Effector CD8-positive, alpha-beta T cell (primary cell): ENCODE measurements around the gene GGCT.
"Not testable (repeated sequence)": the region's sequence is repeated elsewhere in the genome, so short reads cannot be mapped to it uniquely, and the experiment has no call there.

Experiments used
- DNase-seq: peaks from one replicate; lab custom pipeline; 2025; lab: John Stamatoyannopoulos, UW

The GGCT gene

DNA sequence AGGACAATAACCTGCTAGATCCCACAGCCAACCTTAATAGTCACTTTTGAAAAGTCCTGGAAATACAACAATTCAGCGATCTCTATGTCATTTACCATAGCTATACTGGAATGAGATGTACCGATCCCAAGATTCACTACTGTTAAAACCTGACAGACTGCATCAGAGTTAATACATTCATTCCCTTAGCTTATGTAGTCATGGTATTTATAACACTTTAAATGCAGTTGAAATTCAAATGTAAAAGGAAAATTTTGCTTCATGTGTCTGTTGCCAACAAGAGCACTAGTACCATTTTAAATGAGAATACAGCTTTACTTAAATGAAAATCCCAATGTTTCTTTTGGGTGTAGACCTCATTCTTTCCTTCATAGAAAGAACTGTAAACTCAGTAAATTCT, 11.1 kb upstream of the GGCT start:
- no peak for DNase-seq

DNA sequence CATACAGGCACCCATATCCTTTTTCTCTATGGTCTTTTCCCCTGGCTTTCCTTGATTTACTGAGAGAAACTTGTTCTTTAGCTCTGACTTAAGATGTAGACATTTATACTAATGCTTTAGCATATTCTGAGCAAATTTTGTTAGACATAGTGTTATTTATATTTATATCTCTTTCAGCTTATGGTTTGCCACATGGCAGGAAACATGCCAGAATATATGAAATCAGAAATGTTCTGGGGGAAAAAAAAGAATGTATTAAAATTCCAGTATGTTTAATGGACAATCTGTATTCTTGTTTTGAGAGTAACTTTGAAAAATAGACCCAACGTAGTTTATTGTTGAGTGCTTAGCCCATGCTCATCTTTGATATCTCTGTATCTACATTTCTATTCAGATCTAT, 10.1 kb upstream of the GGCT start:
- no peak for DNase-seq

DNA sequence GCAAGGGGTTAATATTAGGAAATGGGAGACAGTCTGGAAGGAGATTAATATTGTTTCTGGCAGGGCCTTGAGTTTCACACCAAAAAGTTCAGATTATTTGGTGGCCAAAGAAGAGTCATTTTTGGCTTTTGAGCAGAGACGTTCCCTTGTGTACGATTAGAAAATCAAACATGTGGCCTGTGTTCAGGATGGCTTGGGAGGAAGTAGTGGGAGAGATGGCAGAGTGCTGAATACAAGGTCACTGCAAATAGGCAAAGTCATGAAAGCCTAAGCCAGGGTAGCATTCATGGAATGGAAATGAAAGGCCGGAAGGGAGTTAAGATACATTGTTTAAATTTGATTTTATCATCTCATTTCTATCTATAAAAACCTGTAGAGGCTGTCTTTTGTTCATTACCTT, 9.5 kb upstream of the GGCT start:
- DNase-seq: no peak

- DNase-seq: no peak
Observed at GRCh38 chr7:30513762-30514161, 9.1 kb upstream of the GGCT start.

DNA sequence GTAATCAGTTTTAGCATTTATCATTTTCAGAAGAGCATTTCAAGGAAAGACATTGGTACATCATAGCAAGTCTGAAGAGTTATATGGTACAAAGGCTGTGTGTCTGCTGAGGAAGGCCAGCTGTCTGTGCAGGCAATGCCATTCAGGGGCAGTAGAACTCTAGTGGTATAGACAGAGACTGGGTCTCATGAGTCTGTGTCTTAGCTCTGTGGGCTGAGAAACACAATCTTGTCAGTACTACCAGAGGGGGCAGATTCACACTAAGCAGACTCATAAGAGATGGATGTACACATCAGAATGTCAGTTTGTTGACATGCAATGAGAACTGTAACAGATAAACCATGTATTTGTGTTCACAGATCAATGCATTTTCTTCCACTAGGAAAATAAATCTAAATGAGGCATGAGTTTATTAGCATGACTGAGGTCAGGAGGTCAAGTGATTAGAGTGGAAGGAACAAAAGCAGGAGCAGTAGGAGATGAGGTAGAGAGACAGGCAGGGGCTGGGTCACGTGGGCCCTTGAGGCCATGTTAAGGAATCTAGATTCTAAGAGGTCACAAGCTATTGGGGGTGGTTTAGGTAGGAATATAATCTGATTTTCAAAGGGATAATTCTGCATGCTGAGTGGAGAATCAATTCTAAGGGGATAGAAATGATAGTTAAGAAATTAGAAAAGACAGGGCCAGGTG, 7.5 kb upstream of the GGCT start:
- DNase-seq: no peak

- DNase-seq: no peak
Observed at GRCh38 chr7:30511494-30511893, 6.9 kb upstream of the GGCT start.

DNA sequence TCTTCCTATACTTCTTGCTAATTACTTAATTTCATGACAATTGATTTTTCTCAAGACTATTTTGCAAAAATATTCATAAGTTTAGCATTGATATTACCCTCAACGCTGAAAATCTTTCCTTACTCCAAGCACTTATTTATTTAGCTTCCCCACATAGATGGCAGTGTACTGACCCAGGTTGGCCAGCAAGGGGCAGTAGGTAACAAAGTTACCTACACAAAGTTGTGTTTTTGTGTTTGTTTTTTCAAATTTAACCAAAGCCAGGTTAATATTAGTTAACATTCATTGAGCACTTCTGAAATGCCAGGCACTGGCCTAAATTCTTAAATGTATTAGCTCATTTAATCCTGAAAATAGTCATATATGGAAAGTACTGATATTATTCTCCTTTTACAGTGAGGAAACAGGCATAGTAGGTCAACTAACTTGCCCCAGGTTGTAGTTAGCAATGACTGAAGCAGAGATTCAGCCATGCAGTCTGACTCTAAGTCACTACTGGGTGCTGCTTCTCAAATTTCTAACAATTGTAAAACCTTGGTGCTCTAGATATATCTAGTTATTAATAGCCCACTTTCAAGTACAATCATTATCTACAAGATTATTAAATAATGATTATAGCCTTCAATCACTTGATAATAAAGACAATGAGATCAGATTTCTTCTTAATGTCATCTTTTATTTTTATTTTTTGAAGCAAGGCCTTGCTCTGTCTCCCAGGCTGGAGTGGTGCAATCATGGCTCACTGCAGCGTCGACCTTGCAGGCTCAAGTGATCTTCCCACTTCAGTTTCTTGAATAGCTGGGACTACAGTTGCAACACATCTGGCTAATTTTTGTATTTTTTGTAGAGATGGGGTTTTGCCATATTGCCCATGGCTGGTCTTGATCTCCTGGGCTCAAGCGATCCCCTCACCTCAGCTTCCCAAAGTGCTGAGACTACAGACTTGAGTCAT, 5.8 kb upstream of the GGCT start:
- no peak for DNase-seq

DNA sequence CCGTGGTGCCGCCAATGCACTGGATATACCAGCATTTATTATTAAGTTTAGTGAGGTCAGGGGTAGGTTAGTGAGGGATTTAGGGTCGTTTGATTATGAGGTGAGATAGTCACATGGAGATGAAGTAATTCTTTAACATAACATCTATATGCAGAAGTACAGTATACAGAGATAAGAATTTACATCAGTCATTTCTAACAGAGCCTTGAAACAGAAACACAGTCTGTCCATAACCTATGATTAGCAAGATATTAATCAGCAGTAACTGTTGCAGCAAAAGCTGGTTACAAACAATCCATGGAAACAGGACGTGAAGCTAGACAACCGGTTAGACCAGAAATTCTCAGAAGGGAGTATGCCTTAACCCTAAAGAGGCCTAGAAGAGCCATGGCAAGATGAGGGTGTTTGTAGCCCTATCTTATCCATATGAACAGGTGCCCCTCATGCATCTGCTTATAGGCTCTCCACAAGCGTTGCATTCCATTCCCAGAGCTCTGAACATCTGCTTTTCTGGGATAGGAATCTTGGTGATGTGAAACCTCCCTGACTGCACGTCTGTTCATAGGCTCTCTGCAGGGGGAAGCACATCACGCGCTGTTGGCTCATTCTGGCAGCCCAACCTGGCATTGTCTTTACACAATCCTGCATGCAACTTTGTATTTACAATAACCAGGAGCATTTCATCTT, 4.7 kb upstream of the GGCT start:
- DNase-seq: not testable (repeated sequence)

- not testable (repeated sequence) for DNase-seq
Observed at GRCh38 chr7:30507346-30507900, 2.8 kb upstream of the GGCT start.

DNA sequence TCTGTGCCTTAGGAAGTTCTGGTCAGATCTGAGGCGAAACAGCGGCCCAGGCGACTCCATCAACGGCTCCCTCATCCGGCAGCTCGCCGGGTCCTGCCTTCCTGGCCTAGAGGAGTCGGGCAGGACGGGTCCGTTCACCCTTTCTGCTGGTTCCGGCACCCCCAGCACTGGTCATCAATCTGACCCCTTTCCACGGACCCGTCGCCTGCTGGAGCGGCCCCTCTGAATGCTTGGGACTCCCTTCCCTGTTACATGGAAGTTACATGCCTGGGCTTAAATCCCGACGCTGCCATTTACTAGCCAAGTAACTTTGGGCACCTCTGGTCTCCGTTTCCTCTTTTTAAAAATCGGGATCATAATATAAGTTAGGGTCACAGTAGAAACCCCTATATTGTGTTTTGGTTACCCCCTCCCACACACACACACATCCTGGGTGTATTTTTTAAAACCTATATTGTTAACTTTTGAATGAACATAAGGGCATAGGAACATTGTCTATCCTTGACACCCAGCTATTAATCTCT, 607 bp upstream of the GGCT start:
- DNase-seq: no peak

GRCh38 chr7:30503274-30504212, 1.1 kb downstream of the GGCT start:
- no peak for DNase-seq

DNA sequence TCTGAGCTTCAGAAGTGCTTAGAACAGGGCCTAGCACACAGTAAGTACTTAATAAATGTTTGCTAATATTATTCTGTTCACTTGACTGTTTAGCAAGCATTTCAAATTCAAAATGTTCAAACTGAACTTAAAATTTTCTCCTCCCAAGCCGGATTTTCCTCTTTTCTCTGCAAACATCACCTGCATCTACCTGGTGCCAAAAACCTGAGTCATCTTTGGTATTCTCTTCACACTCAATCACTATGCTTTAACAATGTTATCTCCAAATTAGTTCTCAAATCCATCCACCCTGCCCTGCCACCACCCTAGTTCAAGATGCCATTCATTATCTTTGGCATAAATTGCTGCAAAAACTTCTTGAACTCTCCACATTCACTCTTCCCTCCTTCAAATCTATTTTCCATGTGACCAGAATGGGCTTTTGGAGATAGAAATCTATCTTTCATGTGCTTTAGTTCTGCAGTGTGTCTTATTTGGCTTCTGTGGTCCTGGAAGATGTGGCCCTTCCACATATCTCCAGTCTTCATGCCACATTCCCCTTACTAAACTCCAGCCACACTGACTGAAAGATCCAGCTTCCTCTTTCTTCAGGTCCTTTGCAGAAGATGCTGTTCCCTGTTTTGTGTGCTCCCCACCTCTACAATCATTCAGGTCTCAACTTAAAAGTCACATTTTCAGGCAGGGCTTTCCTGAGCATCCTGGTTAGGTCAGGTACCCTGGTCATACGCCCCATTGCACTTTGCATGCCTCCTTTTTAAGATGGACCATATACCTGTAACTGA, 2.0 kb downstream of the GGCT start:
- DNase-seq: no peak

GRCh38 chr7:30501264-30501663, 3.4 kb downstream of the GGCT start:
- DNase-seq: no peak

DNA sequence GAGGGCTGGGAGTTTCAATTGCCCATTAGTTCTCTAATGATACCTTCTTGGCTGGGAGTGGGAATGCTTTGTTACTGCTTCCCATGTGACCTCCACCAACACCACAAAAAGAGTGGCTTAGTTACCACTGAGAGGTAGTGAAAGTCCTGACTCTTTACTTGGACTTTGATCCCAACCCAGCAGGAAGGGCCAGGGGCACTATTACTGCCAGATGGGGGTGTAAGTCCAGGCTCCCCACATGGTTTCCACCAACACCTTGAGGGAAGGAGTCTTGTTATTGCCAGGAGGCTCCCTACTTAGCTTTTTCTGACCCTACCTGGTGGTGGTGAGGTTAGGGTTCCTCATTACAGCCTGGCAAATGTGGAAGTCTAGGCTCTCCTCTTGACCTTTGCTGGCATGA, 11.4 kb downstream of the GGCT start:
- no peak for DNase-seq

GRCh38 chr7:30491417-30491816, 13.2 kb downstream of the GGCT start:
- DNase-seq: no peak

DNA sequence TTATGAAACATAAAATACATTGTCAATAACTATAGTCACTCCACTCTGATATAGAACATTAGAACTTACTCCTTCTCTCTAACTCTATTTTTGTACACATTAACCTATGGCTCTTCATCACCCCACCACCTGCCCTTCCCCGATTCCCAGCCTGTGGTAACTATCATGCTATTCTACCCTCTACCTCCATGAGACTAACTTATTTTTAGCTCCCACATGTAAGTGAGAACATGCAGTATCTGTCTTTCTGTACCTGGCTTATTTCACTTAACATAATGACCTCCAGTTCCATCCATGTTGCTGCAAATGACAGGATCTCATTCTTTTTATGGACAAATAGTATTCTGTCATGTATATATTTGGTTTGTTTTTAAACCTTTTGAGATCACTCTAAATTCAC, 17.3 kb downstream of the GGCT start:
- no peak for DNase-seq

DNA sequence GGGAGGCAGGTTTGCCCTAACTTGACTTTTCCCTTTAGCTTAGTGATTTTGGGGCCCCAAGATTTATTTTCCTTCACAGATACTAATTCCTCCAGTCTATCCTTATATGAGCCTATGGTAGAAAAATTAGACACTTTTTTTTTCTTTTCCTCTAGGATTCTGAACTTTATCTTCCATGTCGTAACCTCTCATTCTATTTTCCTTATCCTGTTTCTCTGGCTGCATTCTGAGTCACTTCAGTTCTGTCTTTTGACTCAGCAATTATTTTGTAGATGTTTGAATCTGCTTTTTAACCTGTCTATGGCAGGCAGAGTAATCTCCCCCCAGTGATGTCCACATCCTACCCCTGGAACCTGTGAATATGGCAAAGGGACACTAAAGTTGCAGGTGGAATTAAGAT, 19.0 kb downstream of the GGCT start:
- DNase-seq: no peak

DNA sequence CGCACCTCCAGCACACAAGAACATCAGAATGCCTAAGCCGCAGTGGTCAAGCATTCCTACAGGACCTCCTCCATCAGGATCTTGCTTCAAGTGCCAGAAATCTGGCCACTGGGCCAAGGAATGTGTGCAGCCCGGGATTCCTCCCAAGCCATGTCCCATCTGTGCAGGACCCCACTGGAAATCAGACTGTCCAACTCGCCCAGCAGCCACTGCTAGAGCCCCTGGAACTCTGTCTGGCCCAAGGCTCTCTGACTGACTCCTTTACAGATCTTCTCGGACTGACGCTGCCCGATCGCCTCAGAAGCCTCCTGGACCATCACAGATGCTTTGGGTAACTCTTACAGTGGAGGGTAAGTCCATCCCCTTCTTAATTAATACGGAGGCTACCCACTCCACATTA, 23.2 kb downstream of the GGCT start:
- not testable (repeated sequence) for DNase-seq

DNA sequence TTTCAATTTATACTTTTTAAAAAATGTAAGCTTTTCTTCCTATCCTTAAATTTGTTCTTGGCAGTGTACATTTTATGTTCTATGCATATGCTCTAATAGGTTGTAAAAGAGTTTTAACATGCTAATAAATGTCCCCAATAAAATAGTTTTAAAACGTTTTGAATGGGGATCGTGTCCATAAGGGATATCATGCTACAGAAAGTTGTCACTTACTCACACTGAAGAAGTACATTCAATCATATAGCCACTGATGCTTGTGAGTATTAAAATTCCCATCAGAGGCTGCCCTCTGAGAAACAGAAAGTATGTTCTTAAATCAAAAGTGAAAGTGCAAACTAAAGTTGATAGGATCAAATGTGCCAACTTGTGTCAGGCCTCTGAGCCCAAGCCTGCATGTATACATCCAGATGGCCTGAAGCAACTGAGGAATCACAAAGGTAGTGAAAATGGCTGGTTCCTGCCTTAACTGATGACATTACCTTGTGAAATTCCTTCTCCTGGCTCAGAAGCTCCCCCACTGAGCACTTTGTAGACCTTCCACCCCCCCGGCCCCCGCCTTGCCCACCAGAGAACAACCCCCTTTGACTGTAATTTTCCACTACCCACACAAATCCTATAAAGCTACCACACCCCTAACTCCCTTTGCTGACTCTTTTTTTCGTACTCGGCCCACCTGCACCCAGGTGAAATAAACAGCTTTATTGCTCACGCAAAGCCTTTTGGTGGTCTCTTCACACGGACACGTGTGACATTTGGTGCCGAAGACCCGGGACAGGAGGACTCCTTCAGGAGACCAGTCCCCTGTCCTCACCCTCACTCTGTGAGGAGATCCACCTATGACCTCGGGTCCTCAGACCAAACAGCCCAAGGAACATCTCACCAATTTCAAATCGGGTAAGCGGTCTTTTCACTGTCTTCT, 25.2 kb downstream of the GGCT start:
- no peak for DNase-seq
